DND-41 (cell line): ENCODE results near the gene BRMS1.

Experiments used
- CTCF ChIP-seq: IDR thresholded peaks from 2 replicates; pipeline ENCODE4 v1.5.1; 2012; ENCODE audit warnings: borderline replicate concordance, low read length, moderate library complexity, mild to moderate bottlenecking; ENCODE audit not compliant: poor library complexity, severe bottlenecking; ENCODE audit errors: extremely low read depth
- EZH2 ChIP-seq: IDR thresholded peaks from 3 replicates; pipeline ENCODE4 v1.6.1; 2012; ENCODE audit warnings: borderline replicate concordance, low read depth, mild to moderate bottlenecking, moderate library complexity, low read length, inconsistent platforms; ENCODE audit not compliant: severe bottlenecking

DNA sequence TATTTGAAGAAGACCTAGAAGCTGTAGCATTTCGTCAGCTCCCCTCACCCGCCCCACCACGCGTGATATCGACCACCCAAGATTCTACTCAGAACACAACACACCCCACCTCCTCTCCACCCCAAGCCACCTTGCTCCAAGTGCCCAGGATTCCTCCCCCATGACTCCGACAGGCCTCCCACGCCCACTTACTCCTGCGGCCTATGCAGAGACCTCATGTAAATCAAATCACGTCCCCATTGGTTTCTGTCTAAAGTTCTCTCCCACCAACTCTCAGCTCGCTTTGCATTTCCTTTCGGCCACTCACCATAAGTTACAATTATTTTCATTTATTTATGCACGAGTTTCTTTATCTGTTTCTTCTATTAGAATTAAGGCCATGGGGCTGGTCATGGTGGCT is 42.2 kb downstream of the BRMS1 start:
- TF ChIP-seq CTCF = no peak
- no peak for TF ChIP-seq EZH2
